GM12891 (cell line): ENCODE measurements around the gene ZNF771.

Experiments used
- DNase-seq: peaks from one replicate; pipeline ENCODE4 v3.0.0; 2011; ENCODE audit warnings: low spot score; ENCODE audit not compliant: insufficient read length
- FAIRE-seq: peaks from 2 replicates; lab custom pipeline; 2011; peaks lifted over from hg19 to GRCh38; lab: Jason Lieb, UNC
- PAX5 ChIP-seq: IDR thresholded peaks from 2 replicates; pipeline ENCODE4 v1.6.1; 2011; ENCODE audit warnings: low read length, moderate library complexity, mild to moderate bottlenecking; ENCODE audit not compliant: insufficient read depth, severe bottlenecking
- POLR2A ChIP-seq: IDR thresholded peaks from 2 replicates; pipeline ENCODE4 v1.6.1; 2011; ENCODE audit warnings: low read depth, low read length, control low read depth
- POLR2AphosphoS5 ChIP-seq: IDR thresholded peaks from 2 replicates; pipeline ENCODE4 v1.6.1; 2011; ENCODE audit warnings: low read depth, low read length, control low read depth
- POU2F2 ChIP-seq: IDR thresholded peaks from 2 replicates; pipeline ENCODE4 v1.6.1; 2011; ENCODE audit warnings: low read depth, mild to moderate bottlenecking, control low read depth, low read length, moderate library complexity
- SPI1 ChIP-seq: IDR thresholded peaks from 2 replicates; pipeline ENCODE4 v1.6.1; 2011; ENCODE audit warnings: low read depth, low read length, control low read depth
- TAF1 ChIP-seq: IDR thresholded peaks from 2 replicates; pipeline ENCODE4 v1.6.1; 2011; ENCODE audit warnings: low read depth, low read length, control low read depth

Gene ZNF771

DNA sequence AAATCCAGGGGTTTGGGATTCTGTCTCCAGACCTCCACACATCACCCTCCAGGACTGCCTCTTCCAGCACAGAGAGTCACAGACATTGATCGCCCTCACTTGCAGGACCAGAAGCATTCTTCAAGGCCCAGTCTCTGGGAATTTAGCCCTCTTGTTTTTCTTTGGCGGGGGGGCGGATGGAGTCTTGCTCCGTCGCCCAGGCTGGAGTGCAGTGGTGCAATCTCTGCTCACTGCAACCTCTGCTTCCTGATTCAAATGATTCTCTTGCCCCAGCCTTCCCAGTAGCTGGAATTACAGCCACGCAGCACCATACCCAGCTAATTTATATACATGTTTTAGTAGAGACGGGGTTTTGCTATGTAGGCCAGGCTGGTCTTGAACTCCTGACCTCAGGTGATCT lies 56.7 kb downstream of the ZNF771 start:
- FAIRE-seq (no peak), DNase-seq (no peak)
- TF ChIP-seq PAX5, result no peak
- TF ChIP-seq TAF1, result no peak
- TF ChIP-seq POLR2AphosphoS5, result no peak
- TF ChIP-seq POLR2A, result no peak
- no peak for TF ChIP-seq POU2F2
- TF ChIP-seq SPI1, result no peak
